Measurements from ENCODE around the gene IKBKE. TPM values are rescaled to one million over a fixed set of nuclear protein-coding genes. Genes with fewer than 3 reads are reported as not detected.

The IKBKE gene
- total and polyA plus RNA-seq, 2 donors from 2014 or later, result 3.4 to 14.5 TPM

- Histone ChIP-seq H3K9me3 (ENCODE audit: control insufficient read depth in 2 of 3, insufficient read depth in 1 of 3, low read length in 3 of 3) (no peaks in the 10 kb centered on the region), H3K4me3 (ENCODE audit: low read length in 3 of 3) (no peak overlapping the region), H3K9ac (ENCODE audit: low read length in 3 of 3) (no peak overlapping the region), H3K36me3 (ENCODE audit: control insufficient read depth in 2 of 3, insufficient read depth in 3 of 3, low read length in 3 of 3) (no peaks in the 10 kb centered on the region), H3K4me1 (ENCODE audit: control insufficient read depth in 2 of 3, insufficient read depth in 2 of 3, low read depth in 1 of 3, low read length in 3 of 3) (no peaks in the 10 kb centered on the region), H3K27me3 (ENCODE audit: control insufficient read depth, insufficient read depth, low read length) (no peaks in the 10 kb centered on the region), H3K27ac (ENCODE audit: low read depth in 2 of 2, low read length in 2 of 2) (no peak overlapping the region)
- intact Hi-C loops (cut with DNase I), result no loop called here
- FAIRE-seq (no peak), DNase-seq (peak in 1 of 5 donors; percentile 36)
- TF ChIP-seq CTCF (IDR thresholded peaks at IDR 0.05; ENCODE audit: borderline replicate concordance, extremely low read depth, insufficient read depth), result no peak
These were observed 8.5 kb downstream of the IKBKE start for GRCh38 chr1:206478746-206479145.

DNA sequence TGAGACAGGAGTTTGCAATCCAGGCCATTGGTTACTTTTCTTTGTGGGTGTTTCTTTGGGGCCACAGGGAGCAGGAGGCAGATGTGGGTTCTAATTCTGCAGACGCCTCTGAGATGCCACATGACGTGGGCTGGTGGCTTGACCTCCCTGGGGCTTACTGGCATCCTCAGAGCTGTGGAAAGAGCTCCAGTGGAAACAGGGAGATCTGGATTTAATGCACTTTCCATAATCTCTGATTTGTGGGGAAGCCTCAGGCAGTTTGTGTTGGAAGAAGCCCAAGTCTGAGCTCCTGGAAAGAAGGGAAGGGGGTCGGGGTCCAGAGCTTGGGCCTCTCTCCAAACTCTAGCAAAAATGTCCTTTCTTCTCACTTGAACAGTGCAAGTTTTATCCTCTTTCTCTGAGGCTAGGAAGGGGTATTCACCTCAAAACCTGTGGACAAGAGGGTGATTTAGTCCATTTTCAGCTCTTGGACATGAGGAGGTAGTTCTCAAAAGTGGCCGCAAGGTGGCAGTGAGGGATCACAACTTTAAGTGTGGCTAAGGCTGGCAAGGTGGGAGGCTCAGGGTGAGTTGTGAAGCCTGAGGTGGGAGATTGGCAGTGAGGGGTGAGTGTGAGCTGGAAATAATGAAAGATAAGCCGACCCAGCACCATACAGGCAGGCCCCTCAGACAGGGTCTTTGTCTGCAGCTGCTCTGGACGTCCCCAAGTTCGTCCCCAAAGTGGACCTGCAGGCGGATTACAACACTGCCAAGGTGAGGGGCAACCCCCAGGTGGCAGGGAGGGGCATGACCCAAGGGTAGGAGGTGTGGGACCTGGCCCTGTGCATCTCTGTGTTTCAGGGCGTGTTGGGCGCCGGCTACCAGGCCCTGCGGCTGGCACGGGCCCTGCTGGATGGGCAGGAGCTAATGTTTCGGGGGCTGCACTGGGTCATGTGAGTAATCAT lies 9.2 kb downstream of the IKBKE start:
- peak; percentile 72 to 93 (median 82) for DNase-seq
- intact Hi-C loops (cut with DNase I), result no loop called here
- H3K36me3 ChIP-seq (ENCODE audit: control insufficient read depth in 2 of 3, insufficient read depth in 3 of 3, low read length in 3 of 3), result no peaks in the 10 kb centered on the region
- no peak overlapping the region for H3K27ac ChIP-seq (ENCODE audit: low read depth in 2 of 2, low read length in 2 of 2)
- no peaks in the 10 kb centered on the region for H3K9me3 ChIP-seq (ENCODE audit: control insufficient read depth in 2 of 3, insufficient read depth in 1 of 3, low read length in 3 of 3)
- H3K27me3 ChIP-seq (ENCODE audit: control insufficient read depth, insufficient read depth, low read length), result no peaks in the 10 kb centered on the region
- H3K4me1 ChIP-seq (ENCODE audit: control insufficient read depth in 2 of 3, insufficient read depth in 2 of 3, low read depth in 1 of 3, low read length in 3 of 3), result no peaks in the 10 kb centered on the region
- peak; percentile 83 for TF ChIP-seq CTCF (IDR thresholded peaks at IDR 0.05; ENCODE audit: borderline replicate concordance, extremely low read depth, insufficient read depth)
- no peak overlapping the region for H3K4me3 ChIP-seq (ENCODE audit: low read length in 3 of 3)
- H3K9ac ChIP-seq (ENCODE audit: low read length in 3 of 3), result no peak overlapping the region
- FAIRE-seq, result no peak

- no peak for FAIRE-seq
- no peaks in the 10 kb centered on the region for H3K9me3 ChIP-seq (ENCODE audit: control insufficient read depth in 2 of 3, insufficient read depth in 1 of 3, low read length in 3 of 3)
- H3K36me3 ChIP-seq (ENCODE audit: control insufficient read depth in 2 of 3, insufficient read depth in 3 of 3, low read length in 3 of 3), result no peaks in the 10 kb centered on the region
- no peak overlapping the region for H3K4me3 ChIP-seq (ENCODE audit: low read length in 3 of 3)
- intact Hi-C loops (cut with DNase I), result no loop called here
- no peaks in the 10 kb centered on the region for H3K27me3 ChIP-seq (ENCODE audit: control insufficient read depth, insufficient read depth, low read length)
- no peak overlapping the region for H3K9ac ChIP-seq (ENCODE audit: low read length in 3 of 3)
- peak in 1 of 5 donors; percentile 61 for DNase-seq
- H3K27ac ChIP-seq (ENCODE audit: low read depth in 2 of 2, low read length in 2 of 2), result no peak overlapping the region
- no peaks in the 10 kb centered on the region for H3K4me1 ChIP-seq (ENCODE audit: control insufficient read depth in 2 of 3, insufficient read depth in 2 of 3, low read depth in 1 of 3, low read length in 3 of 3)
- no peak for TF ChIP-seq CTCF (IDR thresholded peaks at IDR 0.05; ENCODE audit: borderline replicate concordance, extremely low read depth, insufficient read depth)
These were observed 9.9 kb downstream of the IKBKE start for GRCh38 chr1:206480211-206480610.
